Stimulated activated CD8-positive, alpha-beta memory T cell treated with anti-CD3 and anti-CD28 coated beads, Interleukin-12 subunit alpha, Interleukin-12 subunit beta, amount 100 ng/mL, for 1 hour (primary cell): ENCODE data around the gene DIS3L2.

Experiments used
- DNase-seq: peaks from one replicate; pipeline ENCODE4 v3.0.0-alpha.2; 2020; ENCODE audit warnings: low read depth

The DIS3L2 gene

GRCh38 chr2:232230560-232230959 is 269.0 kb downstream of the DIS3L2 start:
- DNase-seq: no peak

GRCh38 chr2:232231554-232231953 is 270.0 kb downstream of the DIS3L2 start:
- DNase-seq: no peak

- DNase-seq: no peak
These were observed 271.4 kb downstream of the DIS3L2 start for GRCh38 chr2:232232915-232233314.

- DNase-seq: no peak
These were observed 273.6 kb downstream of the DIS3L2 start for GRCh38 chr2:232234922-232235615.

- DNase-seq: no peak
These were observed 274.2 kb downstream of the DIS3L2 start for GRCh38 chr2:232235716-232236115.

- DNase-seq: no peak
These were observed 274.7 kb downstream of the DIS3L2 start for GRCh38 chr2:232236200-232236599.

- no peak for DNase-seq
These were observed 276.0 kb downstream of the DIS3L2 start for GRCh38 chr2:232237464-232237863.

- DNase-seq: no peak
These were observed 276.6 kb downstream of the DIS3L2 start for GRCh38 chr2:232238108-232238507.

GRCh38 chr2:232238596-232238995 is 277.1 kb downstream of the DIS3L2 start:
- no peak for DNase-seq

- DNase-seq: no peak
These were observed 278.6 kb downstream of the DIS3L2 start for GRCh38 chr2:232239951-232240681.

GRCh38 chr2:232240906-232241305 is 279.4 kb downstream of the DIS3L2 start:
- no peak for DNase-seq

GRCh38 chr2:232242316-232242715 is 280.8 kb downstream of the DIS3L2 start:
- no peak for DNase-seq

GRCh38 chr2:232245111-232245510 is 283.6 kb downstream of the DIS3L2 start:
- DNase-seq: no peak

- no peak for DNase-seq
These were observed 284.7 kb downstream of the DIS3L2 start for GRCh38 chr2:232246245-232246644.

- no peak for DNase-seq
These were observed 287.6 kb downstream of the DIS3L2 start for GRCh38 chr2:232249096-232249495.

- no peak for DNase-seq
These were observed 289.0 kb downstream of the DIS3L2 start for GRCh38 chr2:232250246-232251175.

GRCh38 chr2:232255033-232255432 is 293.5 kb downstream of the DIS3L2 start:
- DNase-seq: no peak

GRCh38 chr2:232260075-232260474 is 298.6 kb downstream of the DIS3L2 start:
- DNase-seq: no peak

- no peak for DNase-seq
These were observed 300.3 kb downstream of the DIS3L2 start for GRCh38 chr2:232261776-232262175.

GRCh38 chr2:232263295-232263694 is 301.8 kb downstream of the DIS3L2 start:
- no peak for DNase-seq

- no peak for DNase-seq
These were observed 302.6 kb downstream of the DIS3L2 start for GRCh38 chr2:232264081-232264480.

- no peak for DNase-seq
These were observed 303.8 kb downstream of the DIS3L2 start for GRCh38 chr2:232265329-232265728.
